AG09319 (cell line): ENCODE measurements around the gene ELAPOR1.

Source experiments
- DNase-seq: peaks from one replicate; pipeline ENCODE4 v3.0.0-alpha.2; 2010; ENCODE audit warnings: low read depth; ENCODE audit errors: extremely low read depth
- TF ChIP-seq, protein P1 (sequence below): IDR thresholded peaks from 2 replicates; pipeline ENCODE4 v1.5.1; 2011; ENCODE audit warnings: low read depth, mild to moderate bottlenecking, inconsistent platforms, low read length, moderate library complexity

ELAPOR1 gene

DNA sequence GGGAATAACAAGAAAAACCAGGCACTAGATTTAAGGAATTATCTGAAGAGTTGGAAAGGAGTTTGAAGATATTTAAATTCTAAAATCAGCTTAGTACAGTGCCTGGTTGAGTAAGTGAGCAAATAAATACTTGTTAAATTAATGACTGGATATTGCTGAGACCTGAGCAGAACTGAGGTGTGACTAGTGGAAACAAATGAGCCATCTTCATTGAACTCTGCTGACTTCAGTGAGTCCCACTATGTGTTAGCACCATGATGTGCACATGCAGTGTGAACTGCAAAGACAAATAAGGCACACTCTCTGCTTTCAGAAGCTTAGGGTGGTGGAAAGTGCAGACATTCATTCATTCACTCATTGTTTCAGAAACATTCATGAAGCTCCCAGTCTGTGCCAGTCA lies 48.7 kb downstream of the ELAPOR1 start:
- TF ChIP-seq, protein P1, sequence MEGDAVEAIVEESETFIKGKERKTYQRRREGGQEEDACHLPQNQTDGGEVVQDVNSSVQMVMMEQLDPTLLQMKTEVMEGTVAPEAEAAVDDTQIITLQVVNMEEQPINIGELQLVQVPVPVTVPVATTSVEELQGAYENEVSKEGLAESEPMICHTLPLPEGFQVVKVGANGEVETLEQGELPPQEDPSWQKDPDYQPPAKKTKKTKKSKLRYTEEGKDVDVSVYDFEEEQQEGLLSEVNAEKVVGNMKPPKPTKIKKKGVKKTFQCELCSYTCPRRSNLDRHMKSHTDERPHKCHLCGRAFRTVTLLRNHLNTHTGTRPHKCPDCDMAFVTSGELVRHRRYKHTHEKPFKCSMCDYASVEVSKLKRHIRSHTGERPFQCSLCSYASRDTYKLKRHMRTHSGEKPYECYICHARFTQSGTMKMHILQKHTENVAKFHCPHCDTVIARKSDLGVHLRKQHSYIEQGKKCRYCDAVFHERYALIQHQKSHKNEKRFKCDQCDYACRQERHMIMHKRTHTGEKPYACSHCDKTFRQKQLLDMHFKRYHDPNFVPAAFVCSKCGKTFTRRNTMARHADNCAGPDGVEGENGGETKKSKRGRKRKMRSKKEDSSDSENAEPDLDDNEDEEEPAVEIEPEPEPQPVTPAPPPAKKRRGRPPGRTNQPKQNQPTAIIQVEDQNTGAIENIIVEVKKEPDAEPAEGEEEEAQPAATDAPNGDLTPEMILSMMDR: no peak
- no peak for DNase-seq

DNA sequence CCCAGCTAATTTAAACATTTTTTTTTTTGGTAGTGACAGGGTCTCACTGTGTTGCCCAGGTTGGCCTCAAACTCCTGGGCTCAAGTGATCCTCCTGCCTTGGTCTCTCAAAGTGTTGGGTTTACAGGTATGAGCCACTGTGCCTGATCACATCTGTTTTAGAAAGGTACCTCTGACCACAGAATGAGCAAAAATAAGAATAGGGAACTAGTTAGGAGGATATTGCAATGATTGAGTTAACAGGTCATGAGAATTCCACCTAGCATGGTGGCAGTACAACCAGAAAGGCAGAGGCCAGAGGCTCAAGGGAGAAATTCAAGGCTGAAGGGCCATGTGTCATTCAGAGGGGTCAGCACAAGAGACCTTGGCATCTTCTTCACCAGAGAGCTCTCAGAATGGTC lies 49.6 kb downstream of the ELAPOR1 start:
- TF ChIP-seq, protein P1: no peak
- DNase-seq: no peak
